A549 treated with Hydrocortisone at 1 μM for 4 hours (cell line): ENCODE measurements around the gene PTPN9. TPM values are rescaled to one million over a fixed set of nuclear protein-coding genes. Genes with fewer than 3 reads are reported as not detected.

Experiments
- total RNA-seq: library from RNA; stranded (reverse); fragments of 200-300 nt; extraction: Qiagen RNA extraction; gene quantifications from 5 replicates; pipeline ENCODE4 v1.2.3, GENCODE V29; 2022

Gene PTPN9
- 37.5 to 57.8 TPM (median 47.8 TPM) in 5 replicates for total RNA-seq

GRCh38 chr15:75578948-75579920, at the start of gene PTPN9:
PTPN9 (minus strand) TSS chr15:75579315; CDS start chr15:75578776, 539 bp downstream.

GRCh38 chr15:75625542-75626347, 46.6 kb upstream of the PTPN9 start, which contains the start of gene SNUPN:
SNUPN (minus strand) TSS chr15:75625725; CDS start chr15:75621051, 4,674 bp downstream.

GRCh38 chr15:75451674-75452363, 127.3 kb downstream of the PTPN9 start, which contains the start of gene SIN3A:
SIN3A (minus strand) TSS chr15:75451690; CDS start chr15:75430375, 21,315 bp downstream.

Other genes starting within 250 kb of the PTPN9 start
- 172 to 202 TPM (median 183 TPM) in 5 replicates for gene COMMD4, start 243.3 kb downstream of the PTPN9 start, total RNA-seq
- gene NEIL1, start 232.3 kb downstream of the PTPN9 start, total RNA-seq, result 1.9 to 3.6 TPM (median 2.5 TPM) in 5 replicates
- 63.1 to 80.3 TPM (median 75.3 TPM) in 5 replicates for gene MAN2C1, start 210.7 kb downstream of the PTPN9 start, total RNA-seq
- 21.9 to 33.9 TPM (median 29.7 TPM) in 5 replicates for gene SIN3A, start 127.6 kb downstream of the PTPN9 start, total RNA-seq
- gene SNUPN, start 46.4 kb upstream of the PTPN9 start, total RNA-seq, result 29.3 to 33.9 TPM (median 31.3 TPM) in 5 replicates
- 81.6 to 122 TPM (median 114 TPM) in 5 replicates for gene IMP3, start 60.9 kb upstream of the PTPN9 start, total RNA-seq
- gene SNX33, start 68.6 kb upstream of the PTPN9 start, total RNA-seq, result 11.9 to 14.5 TPM (median 13.9 TPM) in 5 replicates
- 0.10 to 0.16 TPM (median 0.12 TPM) in 5 replicates for gene CSPG4, start 133.5 kb upstream of the PTPN9 start, total RNA-seq